K562 (cell line): ENCODE measurements around the gene SLC25A21. TPM values are rescaled to one million over a fixed set of nuclear protein-coding genes. Genes with fewer than 3 reads are reported as not detected.
A peak's percentile ranks its signal among the peaks of the same experiment; 100 is the strongest.
"Not testable (repeated sequence)": the region's sequence is repeated elsewhere in the genome, so short reads cannot be mapped to it uniquely, and the experiment has no call there.

ENCODE experiments used
- ATAC-seq: fragments of 200-7000 bp; cut with Tn5 transposase; 3 replicates; pipeline ENCODE4 v1.9.1; 2020; ENCODE audit warnings: moderate library complexity
- BruUV-seq: library from RNA; stranded (reverse); fragments of 400-500 nt; replicated peaks from 2 replicates; lab custom pipeline; 2021; lab: Mats Ljungman, UMichigan
- CTCF ChIA-PET: fragments of 300-600 bp; formaldehyde crosslinking; extraction: SDS; loops from one replicate; lab custom pipeline; 2021; ENCODE audit warnings: low intra/inter-chr PET ratio; lab: Yijun Ruan, JAX
- POLR2A ChIA-PET: fragments of 300-600, 350-650 bp; sonication (Branson Sonifier 250); formaldehyde crosslinking; extraction: SDS; loops from one replicate; lab custom pipeline; 2021; ENCODE audit warnings: antibody characterized with exemption, inconsistent platforms; lab: Yijun Ruan, JAX
- DNase-seq, 4 experiments: peaks; one replicate each; pipeline versions ENCODE4 v3.0.0 to v3.0.0-alpha.2; 2011 to 2018; ENCODE audit warnings: low spot score in 3 of 4, mixed read lengths in 3 of 4; ENCODE audit errors: extremely low read depth in 1 of 4
- FAIRE-seq: peaks from 2 replicates; lab custom pipeline; 2011; peaks lifted over from hg19 to GRCh38; lab: Jason Lieb, UNC
- H2AFZ ChIP-seq: 2 replicates; pipeline ENCODE4 v1.6.0; 2011; ENCODE audit warnings: low read depth, low read length, control low read depth, inconsistent platforms
- H3K27ac ChIP-seq: fragments of 200-600 bp; 3 replicates; pipeline ENCODE4 v1.8.0; 2011; ENCODE audit warnings: low read depth, mild to moderate bottlenecking, control low read depth, inconsistent platforms, low read length, moderate library complexity, mixed read lengths; ENCODE audit errors: extremely low read depth
- H3K27me3 ChIP-seq, 2 experiments: fragments of 300-600 bp in 1 of 2; 2 replicates in 1 of 2; 3 replicates in 1 of 2; pipeline versions ENCODE4 v1.6.0 to v1.8.0; 2011; ENCODE audit warnings: inconsistent platforms in 2 of 2, low read length in 2 of 2, mild to moderate bottlenecking in 1 of 2, mixed read lengths in 1 of 2, moderate library complexity in 1 of 2; ENCODE audit not compliant: control insufficient read depth in 2 of 2, insufficient read depth in 2 of 2
- H3K36me3 ChIP-seq: fragments of 300-600 bp; 3 replicates; pipeline ENCODE4 v1.8.0; 2011; ENCODE audit warnings: mild to moderate bottlenecking, low read length, inconsistent platforms; ENCODE audit not compliant: control insufficient read depth, insufficient read depth
- H3K4me1 ChIP-seq, 2 experiments: fragments of 200-600 bp in 1 of 2; replicated peaks in 1 of 2; 2 replicates in 1 of 2; 3 replicates in 1 of 2; pipeline versions ENCODE4 v1.5.1 to v1.8.0; 2011; ENCODE audit warnings: inconsistent platforms in 2 of 2, low read length in 2 of 2, mild to moderate bottlenecking in 1 of 2, mixed read lengths in 1 of 2, moderate library complexity in 1 of 2; ENCODE audit not compliant: control insufficient read depth in 2 of 2, insufficient read depth in 2 of 2
- H3K4me2 ChIP-seq: 2 replicates; pipeline ENCODE4 v1.6.1; 2011; ENCODE audit warnings: low read length, control low read depth, inconsistent platforms, mixed read lengths; ENCODE audit not compliant: insufficient read depth
- H3K4me3 ChIP-seq: fragments of 200-600 bp; sonication (generic), shearing (Covaris generic); 2 replicates; pipeline ENCODE4 v1.5.1; 2016; ENCODE audit warnings: control low read depth, inconsistent platforms
- H3K79me2 ChIP-seq: fragments of 200-600 bp; 3 replicates; pipeline ENCODE4 v1.8.0; 2011; ENCODE audit warnings: low read length, inconsistent platforms; ENCODE audit not compliant: control insufficient read depth, insufficient read depth
- H3K9ac ChIP-seq, 2 experiments: 2 replicates each; pipeline versions ENCODE4 v1.6.0 to v1.6.1; 2011; ENCODE audit warnings: low read depth in 2 of 2, low read length in 2 of 2, control low read depth in 1 of 2, inconsistent platforms in 1 of 2, mild to moderate bottlenecking in 1 of 2, mixed read lengths in 1 of 2; ENCODE audit not compliant: insufficient read depth in 1 of 2
- H3K9me1 ChIP-seq: one replicate; pipeline ENCODE4 v1.6.0; 2011; ENCODE audit warnings: inconsistent platforms, mild to moderate bottlenecking, low read length, moderate library complexity; ENCODE audit not compliant: control insufficient read depth, insufficient read depth
- H3K9me3 ChIP-seq: replicated peaks from 2 replicates; pipeline ENCODE4 v1.5.1; 2011; ENCODE audit warnings: low read depth, low read length, inconsistent platforms; ENCODE audit not compliant: control insufficient read depth, insufficient read depth
- H4K20me1 ChIP-seq: replicated peaks from 2 replicates; pipeline ENCODE4 v1.6.1; 2011; ENCODE audit warnings: low read length, inconsistent platforms, mixed read lengths; ENCODE audit not compliant: control insufficient read depth, insufficient read depth
- CC2D1A ChIP-seq: fragments of 450-650 bp; IDR thresholded peaks from 2 replicates; pipeline ENCODE4 v1.6.1; 2017; ENCODE audit warnings: mild to moderate bottlenecking
- FOXM1 ChIP-seq, 2 experiments: fragments of 450-650 bp in 1 of 2; sonication (generic) in 1 of 2; formaldehyde crosslinking in 1 of 2; IDR thresholded peaks; 2 replicates each; pipeline versions ENCODE4 v1.6.1 to v1.9.0; 2017 to 2022; ENCODE audit warnings: low read depth in 2 of 2, mild to moderate bottlenecking in 2 of 2, missing genetic modification reagents in 1 of 2, moderate library complexity in 1 of 2
- MYBL2 ChIP-seq, 2 experiments: fragments of 450-650 bp in 1 of 2; sonication (generic) in 1 of 2; formaldehyde crosslinking in 1 of 2; IDR thresholded peaks; 2 replicates each; pipeline versions ENCODE4 v1.6.1 to v1.8.1; 2017 to 2022; ENCODE audit warnings: borderline replicate concordance in 1 of 2, inconsistent platforms in 1 of 2, low read depth in 1 of 2, mild to moderate bottlenecking in 1 of 2, missing genetic modification reagents in 1 of 2, moderate library complexity in 1 of 2
- NFIC ChIP-seq: fragments of 450-650 bp; IDR thresholded peaks from 2 replicates; pipeline ENCODE4 v1.6.1; 2017; ENCODE audit warnings: mild to moderate bottlenecking, inconsistent platforms
- WGBS: fragments of 100-300 bp; shearing (Covaris generic); methylation state at CpG from one replicate; pipeline ENCODE4 v1.1.6; 2016; ENCODE audit warnings: low coverage, mixed read lengths; ENCODE audit not compliant: insufficient coverage; ENCODE audit errors: missing lambda C conversion rate; 5-methylcytosine and 5-hydroxymethylcytosine counted together
- in situ Hi-C: fragments of 300-500 bp; cut with MboI; formaldehyde crosslinking; loops from 4 replicates; pipeline ENCODE4 v1.15.0; 2018; ENCODE audit warnings: inconsistent platforms, mixed read lengths
- intact Hi-C: fragments of 100-400 bp; cut with micrococcal nuclease; formaldehyde crosslinking; loops from 2 replicates; pipeline ENCODE4 v1.14.2; 2022
- polyA plus RNA-seq, 8 experiments: library from polyadenylated mRNA; depleted of rRNA in 4 of 8; stranded (reverse) in 5 of 8; unstranded in 3 of 8; fragments of >200 nt; fragmentation: Nextera tagmentation in 2 of 8; fragmentation: Illumina TruSeq in 1 of 8; extraction: Ambion mirVana in 2 of 8; extraction: Trizol in 1 of 8; gene quantifications; 2 replicates each; pipeline versions ENCODE4 v1.2.1 to v1.2.3, GENCODE V29; 2011 to 2014; ENCODE audit warnings: inconsistent platforms in 1 of 8, missing spikeins in 1 of 8
- total RNA-seq, 7 experiments: library from RNA; depleted of rRNA in 6 of 7; stranded (reverse); fragments of >200 nt in 6 of 7; fragmentation: Illumina TruSeq in 2 of 7; extraction: Trizol in 2 of 7; gene quantifications; 2 replicates each; pipeline versions ENCODE4 v1.2.1 to v1.2.3, GENCODE V29; 2011 to 2021; ENCODE audit warnings: low replicate concordance in 1 of 7
- TF ChIP-seq, protein P1 (sequence below), 2 experiments: fragments of 450-650 bp in 1 of 2; sonication (generic) in 1 of 2; formaldehyde crosslinking in 1 of 2; IDR thresholded peaks; 2 replicates each; pipeline versions ENCODE4 v1.7.1 to v1.9.0; 2016 to 2022; ENCODE audit warnings: inconsistent platforms in 1 of 2, mild to moderate bottlenecking in 1 of 2, missing genetic modification reagents in 1 of 2
- TF ChIP-seq, protein P2 (sequence below): fragments of 450-650 bp; IDR thresholded peaks from 2 replicates; pipeline ENCODE4 v1.6.1; 2016; ENCODE audit warnings: mild to moderate bottlenecking

The SLC25A21 gene
- total and polyA plus RNA-seq, 9 of the 15 experiments (the other 6 are each of a cell fraction or from before 2014, with no cell fraction given) = 15.2 to 46.7 (median 28.7) TPM

DNA sequence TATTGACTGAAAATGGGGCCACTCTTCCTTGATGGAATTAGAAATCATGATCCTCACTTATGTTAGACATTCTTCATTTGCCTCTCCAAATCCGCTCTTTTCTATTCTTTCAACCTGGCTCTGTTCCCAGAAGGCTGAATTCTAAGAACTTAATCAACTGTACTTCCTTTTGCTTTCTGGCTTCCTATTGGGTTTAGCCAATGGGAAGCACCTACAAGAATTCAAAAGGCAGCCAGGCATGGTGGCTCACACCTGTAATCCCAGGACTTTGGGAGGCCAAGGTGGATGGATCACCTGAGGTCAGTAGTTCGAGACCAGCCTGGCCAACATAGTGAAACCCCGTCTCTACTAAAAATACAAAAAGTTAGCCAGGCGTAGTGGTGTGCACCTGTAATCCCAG, 98.1 kb downstream of the SLC25A21 start:
- H3K9me1 ChIP-seq; intact Hi-C loops; H3K4me3 ChIP-seq; H2AFZ ChIP-seq; CTCF ChIA-PET; in situ Hi-C loops; H3K9ac ChIP-seq; H3K27me3 ChIP-seq; H3K4me2 ChIP-seq; H4K20me1 ChIP-seq; BruUV-seq; H3K79me2 ChIP-seq; ATAC-seq; H3K36me3 ChIP-seq; H3K27ac ChIP-seq; H3K4me1 ChIP-seq; H3K9me3 ChIP-seq; TF ChIP-seq MYBL2 (CRISPR knock-in tag; IDR thresholded peaks at IDR 0.05; ENCODE audit: borderline replicate concordance); FOXM1 (CRISPR knock-in tag; IDR thresholded peaks at IDR 0.05; ENCODE audit: low read depth): not testable (repeated sequence)
- 69% methylated on average over 4 of the region's 4 CpGs for WGBS
- TF ChIP-seq NFIC (peak; percentile 56; the same call in 1 of the 2 replicates), MYBL2 (IDR thresholded peaks at IDR 0.05; ENCODE audit: low read depth) (peak; percentile 77; the same call in 1 of the 2 replicates), FOXM1 (IDR thresholded peaks at IDR 0.05; ENCODE audit: low read depth) (peak; percentile 59; the same call in 1 of the 2 replicates), CC2D1A (peak; percentile 75; the same call in 1 of the 2 replicates)
- TF ChIP-seq, protein P1, sequence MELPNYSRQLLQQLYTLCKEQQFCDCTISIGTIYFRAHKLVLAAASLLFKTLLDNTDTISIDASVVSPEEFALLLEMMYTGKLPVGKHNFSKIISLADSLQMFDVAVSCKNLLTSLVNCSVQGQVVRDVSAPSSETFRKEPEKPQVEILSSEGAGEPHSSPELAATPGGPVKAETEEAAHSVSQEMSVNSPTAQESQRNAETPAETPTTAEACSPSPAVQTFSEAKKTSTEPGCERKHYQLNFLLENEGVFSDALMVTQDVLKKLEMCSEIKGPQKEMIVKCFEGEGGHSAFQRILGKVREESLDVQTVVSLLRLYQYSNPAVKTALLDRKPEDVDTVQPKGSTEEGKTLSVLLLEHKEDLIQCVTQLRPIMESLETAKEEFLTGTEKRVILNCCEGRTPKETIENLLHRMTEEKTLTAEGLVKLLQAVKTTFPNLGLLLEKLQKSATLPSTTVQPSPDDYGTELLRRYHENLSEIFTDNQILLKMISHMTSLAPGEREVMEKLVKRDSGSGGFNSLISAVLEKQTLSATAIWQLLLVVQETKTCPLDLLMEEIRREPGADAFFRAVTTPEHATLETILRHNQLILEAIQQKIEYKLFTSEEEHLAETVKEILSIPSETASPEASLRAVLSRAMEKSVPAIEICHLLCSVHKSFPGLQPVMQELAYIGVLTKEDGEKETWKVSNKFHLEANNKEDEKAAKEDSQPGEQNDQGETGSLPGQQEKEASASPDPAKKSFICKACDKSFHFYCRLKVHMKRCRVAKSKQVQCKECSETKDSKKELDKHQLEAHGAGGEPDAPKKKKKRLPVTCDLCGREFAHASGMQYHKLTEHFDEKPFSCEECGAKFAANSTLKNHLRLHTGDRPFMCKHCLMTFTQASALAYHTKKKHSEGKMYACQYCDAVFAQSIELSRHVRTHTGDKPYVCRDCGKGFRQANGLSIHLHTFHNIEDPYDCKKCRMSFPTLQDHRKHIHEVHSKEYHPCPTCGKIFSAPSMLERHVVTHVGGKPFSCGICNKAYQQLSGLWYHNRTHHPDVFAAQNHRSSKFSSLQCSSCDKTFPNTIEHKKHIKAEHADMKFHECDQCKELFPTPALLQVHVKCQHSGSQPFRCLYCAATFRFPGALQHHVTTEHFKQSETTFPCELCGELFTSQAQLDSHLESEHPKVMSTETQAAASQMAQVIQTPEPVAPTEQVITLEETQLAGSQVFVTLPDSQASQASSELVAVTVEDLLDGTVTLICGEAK (IDR thresholded peaks at IDR 0.05) = peak; percentile 16; the same call in 1 of the 2 replicates
- TF ChIP-seq, protein P1 (CRISPR knock-in tag; IDR thresholded peaks at IDR 0.05) = not testable (repeated sequence)
- TF ChIP-seq, protein P2, sequence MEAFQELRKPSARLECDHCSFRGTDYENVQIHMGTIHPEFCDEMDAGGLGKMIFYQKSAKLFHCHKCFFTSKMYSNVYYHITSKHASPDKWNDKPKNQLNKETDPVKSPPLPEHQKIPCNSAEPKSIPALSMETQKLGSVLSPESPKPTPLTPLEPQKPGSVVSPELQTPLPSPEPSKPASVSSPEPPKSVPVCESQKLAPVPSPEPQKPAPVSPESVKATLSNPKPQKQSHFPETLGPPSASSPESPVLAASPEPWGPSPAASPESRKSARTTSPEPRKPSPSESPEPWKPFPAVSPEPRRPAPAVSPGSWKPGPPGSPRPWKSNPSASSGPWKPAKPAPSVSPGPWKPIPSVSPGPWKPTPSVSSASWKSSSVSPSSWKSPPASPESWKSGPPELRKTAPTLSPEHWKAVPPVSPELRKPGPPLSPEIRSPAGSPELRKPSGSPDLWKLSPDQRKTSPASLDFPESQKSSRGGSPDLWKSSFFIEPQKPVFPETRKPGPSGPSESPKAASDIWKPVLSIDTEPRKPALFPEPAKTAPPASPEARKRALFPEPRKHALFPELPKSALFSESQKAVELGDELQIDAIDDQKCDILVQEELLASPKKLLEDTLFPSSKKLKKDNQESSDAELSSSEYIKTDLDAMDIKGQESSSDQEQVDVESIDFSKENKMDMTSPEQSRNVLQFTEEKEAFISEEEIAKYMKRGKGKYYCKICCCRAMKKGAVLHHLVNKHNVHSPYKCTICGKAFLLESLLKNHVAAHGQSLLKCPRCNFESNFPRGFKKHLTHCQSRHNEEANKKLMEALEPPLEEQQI = peak; percentile 56; the same call in 1 of the 2 replicates
- peak; percentile 56 for FAIRE-seq
- peak in 1 of 4 experiments; percentile 35 for DNase-seq
- POLR2A ChIA-PET = interaction anchor here (0.6 kb wide), 1 partner anchor 43 kb away, joined by 3 read pairs; no protein-coding TSS in a partner anchor
